PC-3 (cell line): ENCODE results near the gene SFTPB.

Source experiments
- CTCF ChIP-seq: fragments of 300-600 bp; sonication (generic); conservative IDR thresholded peaks from 2 replicates; pipeline ENCODE4 v1.5.1; 2017; ENCODE audit warnings: antibody characterized with exemption, low read depth, mild to moderate bottlenecking, low read length
- EZH2 ChIP-seq: fragments of 300-600 bp; sonication (generic); IDR thresholded peaks from one replicate; pipeline ENCODE4 v1.6.1; 2017; ENCODE audit warnings: antibody characterized with exemption, mild to moderate bottlenecking, low read length; ENCODE audit not compliant: unreplicated experiment
- EZH2phosphoT487 ChIP-seq: fragments of 300-600 bp; sonication (generic); IDR thresholded peaks from 2 replicates; pipeline ENCODE4 v1.6.1; 2018; ENCODE audit warnings: mild to moderate bottlenecking, antibody characterized with exemption, low read length, borderline replicate concordance

GRCh38 chr2:85649201-85650190 is 18.5 kb downstream of the SFTPB start:
- TF ChIP-seq EZH2phosphoT487 = no peak
- no peak for TF ChIP-seq CTCF
- no peak for TF ChIP-seq EZH2
